ENCODE results near the gene DLK1. TPM values are rescaled to one million over a fixed set of nuclear protein-coding genes. Genes with fewer than 3 reads are reported as not detected.

Gene DLK1
- total RNA-seq, 2 experiments from 2014 or later = not detected

- Mint-ChIP-seq H3K36me3 (no peaks in the 10 kb centered on the region), H3K27me3 (peaks cover 4% of the 10 kb centered on the region), H3K4me3 (no peak overlapping the region), H3K9me3 (ENCODE audit: low read depth) (no peaks in the 10 kb centered on the region), H3K27ac (no peak overlapping the region), H3K4me1 (no peaks in the 10 kb centered on the region)
- CTCF ChIA-PET = no interaction called here
- DNase-seq (no peak), ATAC-seq (no peak)
Measured at GRCh38 chr14:100698666-100699448, 27.8 kb upstream of the DLK1 start.

GRCh38 chr14:100701314-100701713, 25.4 kb upstream of the DLK1 start:
- ATAC-seq = no peak
- H3K27me3 Mint-ChIP-seq = peaks cover 4% of the 10 kb centered on the region

GRCh38 chr14:100702590-100702989, 24.1 kb upstream of the DLK1 start:
- H3K27ac Mint-ChIP-seq = no peak overlapping the region
- no peaks in the 10 kb centered on the region for H3K9me3 Mint-ChIP-seq (ENCODE audit: low read depth)
- no peak overlapping the region for H3K4me3 Mint-ChIP-seq
- no peaks in the 10 kb centered on the region for H3K36me3 Mint-ChIP-seq
- H3K27me3 Mint-ChIP-seq = peaks cover 2% of the 10 kb centered on the region
- CTCF ChIA-PET = no interaction called here
- ATAC-seq = no peak
- DNase-seq = no peak
- no peaks in the 10 kb centered on the region for H3K4me1 Mint-ChIP-seq

More at GRCh38 chr14:100701314-100701713, 25.4 kb upstream of the DLK1 start:
- Mint-ChIP-seq H3K36me3 (no peaks in the 10 kb centered on the region), H3K27ac (no peak overlapping the region), H3K9me3 (ENCODE audit: low read depth) (no peaks in the 10 kb centered on the region), H3K4me1 (no peaks in the 10 kb centered on the region), H3K4me3 (no peak overlapping the region)
- CTCF ChIA-PET = no interaction called here
- DNase-seq = no peak

GRCh38 chr14:100703386-100704220, 23.1 kb upstream of the DLK1 start:
- Mint-ChIP-seq H3K4me3 (no peak overlapping the region), H3K4me1 (no peaks in the 10 kb centered on the region), H3K36me3 (no peaks in the 10 kb centered on the region), H3K9me3 (ENCODE audit: low read depth) (no peaks in the 10 kb centered on the region), H3K27me3 (peaks cover 2% of the 10 kb centered on the region), H3K27ac (no peak overlapping the region)
- CTCF ChIA-PET = no interaction called here
- ATAC-seq = no peak
- DNase-seq = no peak

GRCh38 chr14:100706200-100706599, 20.5 kb upstream of the DLK1 start:
- H3K4me1 Mint-ChIP-seq = no peaks in the 10 kb centered on the region
- H3K36me3 Mint-ChIP-seq = no peaks in the 10 kb centered on the region
- no peak for DNase-seq
- CTCF ChIA-PET = no interaction called here
- no peak overlapping the region for H3K4me3 Mint-ChIP-seq
- peaks cover 13% of the 10 kb centered on the region for H3K27me3 Mint-ChIP-seq
- H3K27ac Mint-ChIP-seq = no peak overlapping the region
- no peak for ATAC-seq
- no peaks in the 10 kb centered on the region for H3K9me3 Mint-ChIP-seq (ENCODE audit: low read depth)

- no peak overlapping the region for H3K4me3 Mint-ChIP-seq
- CTCF ChIA-PET = no interaction called here
Measured at GRCh38 chr14:100706860-100707259, 19.8 kb upstream of the DLK1 start.

GRCh38 chr14:100708425-100709288, 18.0 kb upstream of the DLK1 start:
- H3K9me3 Mint-ChIP-seq (ENCODE audit: low read depth) = no peaks in the 10 kb centered on the region
- CTCF ChIA-PET = no interaction called here
- DNase-seq = no peak
- ATAC-seq = no peak
- no peak overlapping the region for H3K4me3 Mint-ChIP-seq
- peaks cover 13% of the 10 kb centered on the region for H3K27me3 Mint-ChIP-seq
- H3K4me1 Mint-ChIP-seq = no peaks in the 10 kb centered on the region
- no peaks in the 10 kb centered on the region for H3K36me3 Mint-ChIP-seq
- no peak overlapping the region for H3K27ac Mint-ChIP-seq

More at GRCh38 chr14:100706860-100707259, 19.8 kb upstream of the DLK1 start:
- H3K27ac Mint-ChIP-seq = no peak overlapping the region
- no peaks in the 10 kb centered on the region for H3K4me1 Mint-ChIP-seq
- no peaks in the 10 kb centered on the region for H3K9me3 Mint-ChIP-seq (ENCODE audit: low read depth)
- H3K27me3 Mint-ChIP-seq = peaks cover 13% of the 10 kb centered on the region
- ATAC-seq (no peak), DNase-seq (no peak)
- no peaks in the 10 kb centered on the region for H3K36me3 Mint-ChIP-seq

GRCh38 chr14:100709289-100710284, 17.1 kb upstream of the DLK1 start:
- no peak for DNase-seq
- H3K27ac Mint-ChIP-seq = no peak overlapping the region
- CTCF ChIA-PET = no interaction called here

GRCh38 chr14:100710391-100710790, 16.3 kb upstream of the DLK1 start:
- DNase-seq (no peak), ATAC-seq (no peak)
- H3K4me1 Mint-ChIP-seq = no peaks in the 10 kb centered on the region
- CTCF ChIA-PET = no interaction called here
- H3K9me3 Mint-ChIP-seq (ENCODE audit: low read depth) = no peaks in the 10 kb centered on the region
- H3K27ac Mint-ChIP-seq = no peak overlapping the region
- no peak overlapping the region for H3K4me3 Mint-ChIP-seq
- H3K36me3 Mint-ChIP-seq = no peaks in the 10 kb centered on the region
- peaks cover 15% of the 10 kb centered on the region for H3K27me3 Mint-ChIP-seq

More at GRCh38 chr14:100709289-100710284, 17.1 kb upstream of the DLK1 start:
- Mint-ChIP-seq H3K36me3 (no peaks in the 10 kb centered on the region), H3K27me3 (peaks cover 15% of the 10 kb centered on the region), H3K4me3 (no peak overlapping the region), H3K9me3 (ENCODE audit: low read depth) (no peaks in the 10 kb centered on the region), H3K4me1 (no peaks in the 10 kb centered on the region)
- no peak for ATAC-seq

- ATAC-seq = no peak
- no peaks in the 10 kb centered on the region for H3K4me1 Mint-ChIP-seq
- H3K36me3 Mint-ChIP-seq = no peaks in the 10 kb centered on the region
- no peaks in the 10 kb centered on the region for H3K9me3 Mint-ChIP-seq (ENCODE audit: low read depth)
- no peak for DNase-seq
- CTCF ChIA-PET = no interaction called here
- H3K27me3 Mint-ChIP-seq = peaks cover 15% of the 10 kb centered on the region
- H3K27ac Mint-ChIP-seq = no peak overlapping the region
- no peak overlapping the region for H3K4me3 Mint-ChIP-seq
Measured at GRCh38 chr14:100710826-100711462, 15.7 kb upstream of the DLK1 start.

- ATAC-seq (no peak), DNase-seq (no peak)
- Mint-ChIP-seq H3K27ac (no peak overlapping the region), H3K4me3 (no peak overlapping the region), H3K4me1 (no peaks in the 10 kb centered on the region), H3K36me3 (no peaks in the 10 kb centered on the region), H3K27me3 (peaks cover 15% of the 10 kb centered on the region), H3K9me3 (ENCODE audit: low read depth) (no peaks in the 10 kb centered on the region)
- CTCF ChIA-PET = no interaction called here
Measured at GRCh38 chr14:100711493-100711892, 15.2 kb upstream of the DLK1 start.

- DNase-seq (no peak), ATAC-seq (no peak)
- CTCF ChIA-PET = no interaction called here
- H3K27me3 Mint-ChIP-seq = peaks cover 15% of the 10 kb centered on the region
- H3K27ac Mint-ChIP-seq = no peak overlapping the region
- no peaks in the 10 kb centered on the region for H3K4me1 Mint-ChIP-seq
- no peaks in the 10 kb centered on the region for H3K36me3 Mint-ChIP-seq
- H3K4me3 Mint-ChIP-seq = no peak overlapping the region
- no peaks in the 10 kb centered on the region for H3K9me3 Mint-ChIP-seq (ENCODE audit: low read depth)
Measured at GRCh38 chr14:100712490-100712889, 14.2 kb upstream of the DLK1 start.

Data from activated CD8-positive, alpha-beta memory T cell treated with anti-CD3 and anti-CD28 coated beads, Interleukin-2, amount 10 ng/mL, durations not matched to agents 7 days and 5 days (primary cell).